ENCODE data around the gene NSD2.

- TF ChIP-seq CTCF (IDR thresholded peaks at IDR 0.05) (no peak), POLR2A (IDR thresholded peaks at IDR 0.05) (no peak)
Observed at GRCh38 chr4:1991596-1992434, 120.6 kb downstream of the NSD2 start.

Measured in testis (tissue), 2 donors.